SKM-1 treated with dmso at 0.1 percent for 144 hours (cell line): Measurements from ENCODE around the gene IL1RL1.

Experiments used
- DNase-seq: peaks from one replicate; lab custom pipeline; 2025; ENCODE audit not compliant: unreplicated experiment; lab: John Stamatoyannopoulos, UW

IL1RL1 gene

GRCh38 chr2:102310964-102311640 lies at the start of gene IL1RL1:
Gene IL1RL1, plus strand, starts transcription at chr2:102311563. Its CDS starts 26,702 bp downstream, at chr2:102338265.
- DNase-seq = peak; percentile 63

- no peak for DNase-seq
Observed at GRCh38 chr2:102262216-102263129, 48.9 kb upstream of the IL1RL1 start.

GRCh38 chr2:102264952-102265351 lies 46.4 kb upstream of the IL1RL1 start:
- no peak for DNase-seq

- DNase-seq = no peak
Observed at GRCh38 chr2:102266204-102266603, 45.2 kb upstream of the IL1RL1 start.

GRCh38 chr2:102267774-102268173 lies 43.6 kb upstream of the IL1RL1 start:
- no peak for DNase-seq

- no peak for DNase-seq
Observed at GRCh38 chr2:102268510-102269199, 42.7 kb upstream of the IL1RL1 start.

- DNase-seq = no peak
Observed at GRCh38 chr2:102269200-102269524, 42.2 kb upstream of the IL1RL1 start.

GRCh38 chr2:102271844-102272243 lies 39.5 kb upstream of the IL1RL1 start:
- no peak for DNase-seq

GRCh38 chr2:102273619-102274211 lies 37.6 kb upstream of the IL1RL1 start:
- DNase-seq = no peak

GRCh38 chr2:102276549-102277201 lies 34.7 kb upstream of the IL1RL1 start:
- DNase-seq = no peak

- DNase-seq = no peak
Observed at GRCh38 chr2:102277202-102277700, 34.1 kb upstream of the IL1RL1 start.

- DNase-seq = no peak
Observed at GRCh38 chr2:102278720-102279390, 32.5 kb upstream of the IL1RL1 start.

- DNase-seq = no peak
Observed at GRCh38 chr2:102279391-102279735, 32.0 kb upstream of the IL1RL1 start.

- DNase-seq = no peak
Observed at GRCh38 chr2:102282678-102283091, 28.7 kb upstream of the IL1RL1 start.

GRCh38 chr2:102283996-102284395 lies 27.4 kb upstream of the IL1RL1 start:
- no peak for DNase-seq

GRCh38 chr2:102284611-102285010 lies 26.8 kb upstream of the IL1RL1 start:
- DNase-seq = no peak

GRCh38 chr2:102285368-102285767 lies 26.0 kb upstream of the IL1RL1 start:
- DNase-seq = no peak

GRCh38 chr2:102286041-102286440 lies 25.3 kb upstream of the IL1RL1 start:
- DNase-seq = no peak

GRCh38 chr2:102289129-102289528 lies 22.2 kb upstream of the IL1RL1 start:
- DNase-seq = no peak

- no peak for DNase-seq
Observed at GRCh38 chr2:102290594-102290993, 20.8 kb upstream of the IL1RL1 start.
